Endodermal cell (in vitro differentiated cells): ENCODE measurements around the gene C3. TPM values are rescaled to one million over a fixed set of nuclear protein-coding genes. Genes with fewer than 3 reads are reported as not detected.

Experiments
- DNase-seq: peaks from one replicate; pipeline ENCODE4 v3.0.0-alpha.2; 2017
- H3K27ac ChIP-seq: 2 replicates; pipeline ENCODE4 v1.5.1; 2013; ENCODE audit warnings: mild to moderate bottlenecking, low read depth, low read length, moderate library complexity
- H3K27me3 ChIP-seq: 2 replicates; pipeline ENCODE4 v1.6.1; 2013; ENCODE audit warnings: mild to moderate bottlenecking, low read length, moderate library complexity; ENCODE audit not compliant: insufficient read depth, control insufficient read depth, poor library complexity, severe bottlenecking
- H3K36me3 ChIP-seq: 2 replicates; pipeline ENCODE4 v1.7.0; 2013; ENCODE audit warnings: mild to moderate bottlenecking, low read length, moderate library complexity; ENCODE audit not compliant: control insufficient read depth, insufficient read depth
- H3K4me1 ChIP-seq: one replicate; pipeline ENCODE4 v1.7.0; 2013; ENCODE audit warnings: low read length; ENCODE audit not compliant: control insufficient read depth, insufficient read depth
- H3K4me3 ChIP-seq: 2 replicates; pipeline ENCODE4 v1.5.1; 2013; ENCODE audit warnings: mild to moderate bottlenecking, low read length, moderate library complexity
- H3K9ac ChIP-seq: 2 replicates; pipeline ENCODE4 v1.6.1; 2013; ENCODE audit warnings: mild to moderate bottlenecking, low read length, moderate library complexity; ENCODE audit not compliant: poor library complexity, severe bottlenecking; ENCODE audit errors: extremely low read depth
- H3K9me3 ChIP-seq: 2 replicates; pipeline ENCODE4 v1.6.1; 2013; ENCODE audit warnings: mild to moderate bottlenecking, low read length, moderate library complexity; ENCODE audit not compliant: control insufficient read depth
- H3K27ac Mint-ChIP-seq: 2 replicates; pipeline ENCODE4 v1.8.0; 2020; ENCODE audit warnings: mixed read lengths
- H3K27me3 Mint-ChIP-seq: 2 replicates; pipeline ENCODE4 v1.8.0; 2021; ENCODE audit warnings: mild to moderate bottlenecking, mixed read lengths; ENCODE audit not compliant: insufficient read depth
- H3K36me3 Mint-ChIP-seq: 2 replicates; pipeline ENCODE4 v1.8.0; 2020; ENCODE audit warnings: low read depth, mixed read lengths
- H3K4me1 Mint-ChIP-seq: 2 replicates; pipeline ENCODE4 v1.8.0; 2020; ENCODE audit warnings: mixed read lengths
- H3K4me3 Mint-ChIP-seq: 2 replicates; pipeline ENCODE4 v1.8.0; 2020; ENCODE audit warnings: mild to moderate bottlenecking, moderate library complexity, mixed read lengths
- H3K9me3 Mint-ChIP-seq: 2 replicates; pipeline ENCODE4 v1.8.0; 2020; ENCODE audit warnings: mild to moderate bottlenecking, mixed read lengths
- WGBS, 2 experiments: methylation state at CpG; one replicate each; pipeline versions ENCODE4 v1.1.5 to v1.1.7; 2013; ENCODE audit warnings: missing lambda C conversion rate in 2 of 2, mixed read lengths in 1 of 2; ENCODE audit not compliant: insufficient coverage in 1 of 2, insufficient read length in 1 of 2; 5-methylcytosine and 5-hydroxymethylcytosine counted together
- total RNA-seq, 2 donors: library from RNA; stranded (reverse); fragmentation: NEBNext Ultra II Directional in 1 of 2; extraction: Animal tissue kit (Norgen Biotek cat#: 25700) in 1 of 2; gene quantifications; 2 replicates in 1 of 2; 3 replicates in 1 of 2; pipeline ENCODE4 v1.2.1, GENCODE V29; 2021
- TF ChIP-seq, protein P1 (sequence below): fragments of 200-600 bp; sonication (generic); conservative IDR thresholded peaks from 2 replicates; pipeline ENCODE4 v1.5.0; 2021; ENCODE audit warnings: antibody characterized with exemption, mild to moderate bottlenecking

The C3 gene
- total RNA-seq, 2 donors from 2014 or later, result 13.7 to 23.5 TPM

DNA sequence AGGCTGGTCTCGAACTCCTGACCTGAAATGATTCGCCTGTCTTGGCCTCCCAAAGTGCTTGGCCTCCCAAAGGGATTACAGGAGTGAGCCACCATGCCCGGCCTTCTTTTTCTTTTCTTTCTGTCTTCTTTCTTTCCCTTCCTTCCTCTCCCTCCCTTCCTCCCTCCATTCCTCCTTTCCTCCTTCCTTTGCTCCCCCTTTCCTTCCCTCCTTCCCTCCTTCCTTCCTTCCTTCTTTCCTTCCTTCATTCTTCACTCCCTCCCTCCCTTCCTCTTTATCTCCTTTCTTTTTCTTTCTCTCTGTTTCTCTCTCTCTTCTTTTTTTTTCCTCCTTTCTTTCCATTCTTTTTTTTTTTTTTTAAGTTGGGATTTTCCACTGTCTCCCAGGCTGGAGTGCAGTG, 12.1 kb downstream of the C3 start:
- no peak overlapping the region for H3K9ac ChIP-seq
- DNase-seq, result no peak
- Mint-ChIP-seq H3K27ac (no peak overlapping the region), H3K27me3 (peaks cover 40% of the 10 kb centered on the region), H3K36me3 (no peaks in the 10 kb centered on the region), H3K9me3 (no peaks in the 10 kb centered on the region), H3K4me3 (no peak overlapping the region), H3K4me1 (peaks cover 9% of the 10 kb centered on the region)
- no peak overlapping the region for H3K4me3 ChIP-seq
- no peaks in the 10 kb centered on the region for H3K4me1 ChIP-seq
- 76 to 89% methylated on average over 3 of the region's 3 CpGs for WGBS, 2 experiments
- H3K27ac ChIP-seq, result no peak overlapping the region
- H3K27me3 ChIP-seq, result peaks cover 10% of the 10 kb centered on the region
- TF ChIP-seq, protein P1, sequence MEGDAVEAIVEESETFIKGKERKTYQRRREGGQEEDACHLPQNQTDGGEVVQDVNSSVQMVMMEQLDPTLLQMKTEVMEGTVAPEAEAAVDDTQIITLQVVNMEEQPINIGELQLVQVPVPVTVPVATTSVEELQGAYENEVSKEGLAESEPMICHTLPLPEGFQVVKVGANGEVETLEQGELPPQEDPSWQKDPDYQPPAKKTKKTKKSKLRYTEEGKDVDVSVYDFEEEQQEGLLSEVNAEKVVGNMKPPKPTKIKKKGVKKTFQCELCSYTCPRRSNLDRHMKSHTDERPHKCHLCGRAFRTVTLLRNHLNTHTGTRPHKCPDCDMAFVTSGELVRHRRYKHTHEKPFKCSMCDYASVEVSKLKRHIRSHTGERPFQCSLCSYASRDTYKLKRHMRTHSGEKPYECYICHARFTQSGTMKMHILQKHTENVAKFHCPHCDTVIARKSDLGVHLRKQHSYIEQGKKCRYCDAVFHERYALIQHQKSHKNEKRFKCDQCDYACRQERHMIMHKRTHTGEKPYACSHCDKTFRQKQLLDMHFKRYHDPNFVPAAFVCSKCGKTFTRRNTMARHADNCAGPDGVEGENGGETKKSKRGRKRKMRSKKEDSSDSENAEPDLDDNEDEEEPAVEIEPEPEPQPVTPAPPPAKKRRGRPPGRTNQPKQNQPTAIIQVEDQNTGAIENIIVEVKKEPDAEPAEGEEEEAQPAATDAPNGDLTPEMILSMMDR, result no peak
- no peaks in the 10 kb centered on the region for H3K9me3 ChIP-seq
- H3K36me3 ChIP-seq, result no peaks in the 10 kb centered on the region

DNA sequence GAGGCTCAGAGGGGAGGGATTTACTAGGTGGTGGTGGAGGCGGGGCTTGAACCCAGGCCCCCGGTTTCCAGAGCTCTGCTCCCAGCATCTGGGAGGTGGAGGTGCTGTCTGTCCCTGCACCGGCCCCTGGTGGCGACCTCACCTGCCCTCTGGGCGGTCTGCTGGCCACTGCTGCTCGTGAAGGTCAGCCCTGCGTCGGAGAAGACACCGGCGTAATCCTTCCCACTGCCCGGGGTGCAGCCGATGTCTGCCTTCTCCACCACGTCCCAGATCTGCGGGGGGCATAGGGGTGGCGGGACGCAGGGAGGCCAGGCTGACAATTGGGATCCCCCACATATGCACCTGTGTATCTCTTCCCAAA, 12.8 kb downstream of the C3 start:
- TF ChIP-seq, protein P1, result no peak
- peaks cover 10% of the 10 kb centered on the region for H3K27me3 ChIP-seq
- H3K9ac ChIP-seq, result no peak overlapping the region
- no peak for DNase-seq
- Mint-ChIP-seq H3K27ac (no peak overlapping the region), H3K4me3 (no peak overlapping the region), H3K4me1 (peaks cover 9% of the 10 kb centered on the region), H3K9me3 (no peaks in the 10 kb centered on the region), H3K27me3 (peaks cover 40% of the 10 kb centered on the region), H3K36me3 (no peaks in the 10 kb centered on the region)
- 84 to 85% methylated on average over 5 to 16 of the region's 16 CpGs for WGBS, 2 experiments
- no peaks in the 10 kb centered on the region for H3K9me3 ChIP-seq
- H3K27ac ChIP-seq, result no peak overlapping the region
- no peaks in the 10 kb centered on the region for H3K4me1 ChIP-seq
- H3K4me3 ChIP-seq, result no peak overlapping the region
- H3K36me3 ChIP-seq, result no peaks in the 10 kb centered on the region

DNA sequence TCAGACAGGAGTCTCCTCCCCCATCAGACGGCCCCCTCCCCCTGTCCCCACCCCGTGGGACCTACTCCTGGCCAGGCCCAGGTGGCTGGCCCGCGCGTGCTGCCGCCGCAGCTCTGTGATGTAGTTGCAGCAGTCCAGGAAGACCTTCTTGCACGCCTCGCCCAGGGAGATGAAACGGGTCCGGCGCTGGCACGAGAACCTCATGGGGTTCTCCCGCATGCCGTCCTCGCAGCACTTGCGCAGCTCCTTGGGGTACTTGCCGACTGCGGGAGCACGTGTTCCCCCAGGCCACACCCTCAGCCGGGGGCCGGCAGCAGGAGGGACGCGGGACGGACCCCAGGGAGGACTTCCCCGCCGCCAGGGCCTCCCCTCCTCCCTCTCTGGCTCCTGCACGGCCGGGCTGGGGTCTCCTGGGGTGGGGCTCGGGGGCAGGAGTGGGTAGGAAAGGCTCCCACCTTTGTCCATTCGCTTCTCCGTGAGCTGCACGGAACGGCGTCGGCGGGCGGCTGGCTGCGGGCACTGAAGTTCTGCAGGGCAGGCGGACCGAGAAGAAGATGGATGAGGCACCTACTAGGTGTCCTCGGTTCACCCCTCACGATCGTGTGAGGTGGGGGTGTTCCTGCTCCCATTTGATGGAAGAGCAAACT, 13.3 kb downstream of the C3 start:
- peaks cover 9% of the 10 kb centered on the region for H3K4me1 Mint-ChIP-seq
- H3K9me3 Mint-ChIP-seq, result no peaks in the 10 kb centered on the region
- no peaks in the 10 kb centered on the region for H3K36me3 Mint-ChIP-seq
- no peak for DNase-seq
- TF ChIP-seq, protein P1, result no peak
- H3K27ac Mint-ChIP-seq, result no peak overlapping the region
- H3K27ac ChIP-seq, result no peak overlapping the region
- WGBS, 2 experiments, result 92 to 94% methylated on average over 10 to 44 of the region's 44 CpGs
- H3K27me3 Mint-ChIP-seq, result peaks cover 35% of the 10 kb centered on the region
- no peaks in the 10 kb centered on the region for H3K9me3 ChIP-seq
- H3K36me3 ChIP-seq, result no peaks in the 10 kb centered on the region
- H3K9ac ChIP-seq, result no peak overlapping the region
- no peaks in the 10 kb centered on the region for H3K4me1 ChIP-seq
- no peak overlapping the region for H3K4me3 ChIP-seq
- H3K27me3 ChIP-seq, result peaks cover 10% of the 10 kb centered on the region
- no peak overlapping the region for H3K4me3 Mint-ChIP-seq
